Measurements from ENCODE around the gene IGFBP7. TPM values are rescaled to one million over a fixed set of nuclear protein-coding genes. Genes with fewer than 3 reads are reported as not detected.
A peak's percentile ranks its signal among the peaks of the same experiment; 100 is the strongest.

The IGFBP7 gene
- polyA plus RNA-seq, 2 of the 4 experiments (the other 2 are of a cell fraction), result 133 to 227 TPM

GRCh38 chr4:57075367-57075766, 34.8 kb downstream of the IGFBP7 start:
- H3K4me2 ChIP-seq, result peak overlapping the region; percentile 54
- CTCF ChIA-PET, result interaction anchor here (1.3 to 2.3 kb wide), 2 partner anchors 10 to 37 kb away, joined by 5 to 7 read pairs; no protein-coding TSS in a partner anchor
- FAIRE-seq, result no peak

GRCh38 chr4:57074744-57075143, 35.4 kb downstream of the IGFBP7 start:
- Histone ChIP-seq H3K4me2 (peak overlapping the region; percentile 54), H3K9me3 (no peaks in the 10 kb centered on the region), H3K27ac (peak overlapping the region; percentile 83 to 92), H3K4me3 (no peak overlapping the region), H3K4me1 (peaks cover 90% of the 10 kb centered on the region)
- ChIA-PET CTCF (interaction anchor here (0.9 to 2.3 kb wide), 3 partner anchors 9 to 89 kb away, joined by 3 to 7 read pairs (median 5); no protein-coding TSS in a partner anchor), POLR2A (no interaction called here)
- peak in 1 of 2 experiments; percentile 36 for DNase-seq (ENCODE audit: low read depth in 1 of 2, low spot score in 1 of 2)
- TF ChIP-seq POLR2AphosphoS2 (conservative IDR thresholded peaks at IDR 0.05; ENCODE audit: low read length) (no peak), MAX (IDR thresholded peaks at IDR 0.05) (peak; percentile 67)
- no peak for FAIRE-seq
- ATAC-seq, result peak in 1 of 2 experiments; percentile 18; a peak in 2 of 6 replicates
- WGBS (ENCODE audit: missing lambda C conversion rate), result 17% methylated on average over 4 of the region's 4 CpGs

More at GRCh38 chr4:57075367-57075766, 34.8 kb downstream of the IGFBP7 start:
- ATAC-seq (no peak), DNase-seq (ENCODE audit: low read depth in 1 of 2, low spot score in 1 of 2) (no peak)
- H3K4me1 ChIP-seq, result peaks cover 90% of the 10 kb centered on the region
- no peaks in the 10 kb centered on the region for H3K9me3 ChIP-seq
- peak overlapping the region; percentile 83 to 92 for H3K27ac ChIP-seq
- no peak overlapping the region for H3K4me3 ChIP-seq
- POLR2A ChIA-PET, result no interaction called here
- no peak for TF ChIP-seq HDAC2 (IDR thresholded peaks at IDR 0.05)
- no peak for TF ChIP-seq USF2 (IDR thresholded peaks at IDR 0.05)
- no peak for TF ChIP-seq CHD4 (IDR thresholded peaks at IDR 0.05; ENCODE audit: borderline replicate concordance)
- TF ChIP-seq JUN (IDR thresholded peaks at IDR 0.05), result no peak
- no peak for TF ChIP-seq JUNB (IDR thresholded peaks at IDR 0.05)
- TF ChIP-seq CHD2 (IDR thresholded peaks at IDR 0.05; ENCODE audit: low read length, partially characterized antibody), result no peak
- TF ChIP-seq TFCP2L1 (CRISPR knock-in tag; IDR thresholded peaks at IDR 0.05), result no peak
- no peak for TF ChIP-seq CBX8 (IDR thresholded peaks at IDR 0.05)
- TF ChIP-seq ESRRA (IDR thresholded peaks at IDR 0.05; ENCODE audit: borderline replicate concordance, low read length), result no peak
- TF ChIP-seq REST (IDR thresholded peaks at IDR 0.05), result no peak
- TF ChIP-seq EHMT2 (IDR thresholded peaks at IDR 0.05; ENCODE audit: low read depth), result no peak
- no peak for TF ChIP-seq RARB (CRISPR knock-in tag; IDR thresholded peaks at IDR 0.05)
- no peak for TF ChIP-seq NR3C1 (IDR thresholded peaks at IDR 0.05)

GRCh38 chr4:57073559-57073958, 36.6 kb downstream of the IGFBP7 start:
- POLR2A ChIA-PET, result no interaction called here
- H3K9me3 ChIP-seq, result no peaks in the 10 kb centered on the region
- TF ChIP-seq PBX3 (IDR thresholded peaks at IDR 0.05) (no peak), KDM5A (IDR thresholded peaks at IDR 0.05) (no peak), POLR2A (IDR thresholded peaks at IDR 0.05; ENCODE audit: low read length) (no peak), ATOH8 (CRISPR knock-in tag; IDR thresholded peaks at IDR 0.05; ENCODE audit: low read depth) (no peak), ESRRA (IDR thresholded peaks at IDR 0.05; ENCODE audit: borderline replicate concordance, low read length) (no peak), SMC3 (IDR thresholded peaks at IDR 0.05) (no peak), PHF8 (IDR thresholded peaks at IDR 0.05; ENCODE audit: borderline replicate concordance, low read depth) (no peak), BHLHE40 (IDR thresholded peaks at IDR 0.05; ENCODE audit: low read depth, low read length) (no peak), CEBPB (IDR thresholded peaks at IDR 0.05) (no peak), HOXB5 (CRISPR knock-in tag; IDR thresholded peaks at IDR 0.05) (no peak), RCOR1 (IDR thresholded peaks at IDR 0.05; ENCODE audit: low read depth, low read length) (no peak), USF2 (IDR thresholded peaks at IDR 0.05) (no peak), MAFK (IDR thresholded peaks at IDR 0.05; ENCODE audit: partially characterized antibody) (no peak)
- H3K27ac ChIP-seq, result peak overlapping the region; percentile 83 to 92
- DNase-seq (ENCODE audit: low read depth in 1 of 2, low spot score in 1 of 2), result no peak
- no peak for FAIRE-seq
- WGBS (ENCODE audit: missing lambda C conversion rate), result 96% methylated on average over 5 of the region's 5 CpGs
- H3K4me1 ChIP-seq, result peaks cover 86% of the 10 kb centered on the region
- no peak for ATAC-seq
- no peak overlapping the region for H3K4me3 ChIP-seq
- CTCF ChIA-PET, result interaction anchor here (0.9 to 2.3 kb wide), 5 partner anchors 8 to 90 kb away, joined by 3 to 7 read pairs (median 3); no protein-coding TSS in a partner anchor
- no peak overlapping the region for H3K4me2 ChIP-seq
